Smooth muscle cell (in vitro differentiated cells): ENCODE results near the gene SLC16A8. TPM values are rescaled to one million over a fixed set of nuclear protein-coding genes. Genes with fewer than 3 reads are reported as not detected.

Experiments used
- DNase-seq: peaks from one replicate; lab custom pipeline; 2025; ENCODE audit not compliant: unreplicated experiment; lab: John Stamatoyannopoulos, UW
- H2AFZ ChIP-seq: fragments of 200-600 bp; sonication (generic); 2 replicates; pipeline ENCODE4 v1.6.0; 2016; ENCODE audit warnings: antibody characterized with exemption, low read depth, mild to moderate bottlenecking
- H3F3A ChIP-seq: fragments of 200-600 bp; sonication (generic); 2 replicates; pipeline ENCODE4 v1.6.0; 2017; ENCODE audit warnings: antibody characterized with exemption, low read depth
- H3K27ac ChIP-seq: fragments of 200-600 bp; sonication (generic); 2 replicates; pipeline ENCODE4 v1.5.1; 2016; ENCODE audit warnings: low read depth, mild to moderate bottlenecking
- H3K27me3 ChIP-seq: fragments of 200-600 bp; sonication (generic); 2 replicates; pipeline ENCODE4 v1.6.1; 2016; ENCODE audit warnings: low read depth, mild to moderate bottlenecking
- H3K36me3 ChIP-seq: fragments of 200-600 bp; sonication (generic); 2 replicates; pipeline ENCODE4 v1.5.1; 2016; ENCODE audit warnings: low read depth
- H3K4me1 ChIP-seq: fragments of 200-600 bp; sonication (generic); 2 replicates; pipeline ENCODE4 v1.5.1; 2016; ENCODE audit warnings: low read depth
- H3K4me2 ChIP-seq: fragments of 200-600 bp; sonication (generic); 2 replicates; pipeline ENCODE4 v1.6.0; 2016; ENCODE audit warnings: mild to moderate bottlenecking
- H3K4me3 ChIP-seq: fragments of 200-600 bp; sonication (generic); 2 replicates; pipeline ENCODE4 v1.5.1; 2016; ENCODE audit warnings: mild to moderate bottlenecking
- H3K79me2 ChIP-seq: fragments of 200-600 bp; sonication (generic); 2 replicates; pipeline ENCODE4 v1.6.0; 2016; ENCODE audit warnings: low read depth, mild to moderate bottlenecking
- H3K9ac ChIP-seq: fragments of 200-600 bp; sonication (generic); 2 replicates; pipeline ENCODE4 v1.6.0; 2016; ENCODE audit warnings: low read depth
- H3K9me3 ChIP-seq: fragments of 200-600 bp; sonication (generic); replicated peaks from 2 replicates; pipeline ENCODE4 v1.5.1; 2016; ENCODE audit warnings: low read depth
- H4K20me1 ChIP-seq: fragments of 200-600 bp; sonication (generic); 2 replicates; pipeline ENCODE4 v1.6.0; 2016; ENCODE audit warnings: low read depth
- CTCF ChIP-seq: fragments of 200-600 bp; sonication (generic); IDR thresholded peaks from 2 replicates; pipeline ENCODE4 v1.5.1; 2017; ENCODE audit warnings: borderline replicate concordance, mild to moderate bottlenecking, antibody characterized with exemption; ENCODE audit not compliant: insufficient read depth, poor library complexity, severe bottlenecking
- WGBS: methylation state at CpG from one replicate; pipeline ENCODE4 v1.1.7; 2016; ENCODE audit warnings: low lambda C conversion rate; 5-methylcytosine and 5-hydroxymethylcytosine counted together
- polyA plus RNA-seq: library from polyadenylated mRNA; unstranded; fragments of >200 nt; fragmentation: Nextera tagmentation; extraction: Ambion mirVana; gene quantifications from 2 replicates; pipeline ENCODE4 v1.2.1, GENCODE V29; 2016
- total RNA-seq: library from RNA; depleted of rRNA; stranded (reverse); fragments of >200 nt; gene quantifications from 2 replicates; pipeline ENCODE4 v1.2.3, GENCODE V29; 2014

Gene SLC16A8
- total and polyA plus RNA-seq, 2 experiments from 2014 or later = 0.93 TPM; not detected in 1

- Histone ChIP-seq H3K4me3 (no peak overlapping the region), H3K27me3 (no peaks in the 10 kb centered on the region), H3K36me3 (no peaks in the 10 kb centered on the region), H3K27ac (no peak overlapping the region), H2AFZ (no peak overlapping the region), H3K9me3 (no peaks in the 10 kb centered on the region), H3K79me2 (no peaks in the 10 kb centered on the region), H3K9ac (no peak overlapping the region), H3F3A (no peaks in the 10 kb centered on the region), H4K20me1 (no peaks in the 10 kb centered on the region), H3K4me2 (no peak overlapping the region), H3K4me1 (peaks cover 31% of the 10 kb centered on the region)
- no peak for DNase-seq
- TF ChIP-seq CTCF = no peak
- 95% methylated on average over 10 of the region's 12 CpGs for WGBS
Measured at GRCh38 chr22:38031491-38031890, 52.5 kb downstream of the SLC16A8 start.

DNA sequence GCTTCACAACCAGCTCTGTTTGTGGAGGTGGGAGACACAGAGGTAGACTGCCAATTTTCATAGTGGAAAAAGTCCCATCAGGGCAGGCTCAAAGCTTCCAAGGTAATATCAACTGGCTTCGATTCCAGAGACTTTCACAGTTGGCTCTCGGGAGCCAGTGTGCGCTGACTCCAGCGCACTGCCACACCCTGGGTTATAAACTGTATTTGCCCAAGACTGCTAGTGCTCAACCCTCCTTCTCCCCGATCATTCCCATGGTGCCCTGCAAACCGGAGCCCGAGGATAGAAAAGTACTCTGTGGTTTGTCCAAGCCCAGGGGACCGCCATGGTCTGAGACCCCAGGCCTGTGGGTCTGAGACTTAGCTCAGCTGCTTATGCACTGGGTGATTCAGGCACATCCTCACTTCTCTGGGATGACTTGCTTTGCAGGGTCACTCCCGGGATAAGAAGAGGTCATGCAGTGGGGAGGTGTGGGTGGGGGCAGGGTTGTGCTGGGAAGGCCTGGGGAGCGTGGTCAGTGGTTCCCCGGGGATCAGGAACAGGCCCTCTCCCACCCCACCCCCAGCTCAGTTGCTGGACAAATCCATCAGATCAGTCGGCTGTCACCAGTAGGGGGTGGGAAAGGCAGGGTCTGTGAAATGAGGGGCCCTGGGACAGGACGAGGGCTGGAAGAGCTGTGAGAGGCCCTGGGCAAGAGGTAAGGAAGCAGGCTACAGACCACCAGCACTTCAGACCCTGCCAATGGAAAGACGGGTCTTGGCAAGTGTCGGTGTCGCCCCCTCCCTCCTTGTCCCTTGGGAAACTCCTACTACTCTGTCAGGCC lies 53.5 kb downstream of the SLC16A8 start:
- no peaks in the 10 kb centered on the region for H3F3A ChIP-seq
- 63% methylated on average over 16 of the region's 16 CpGs for WGBS

GRCh38 chr22:38029901-38030300 lies 54.1 kb downstream of the SLC16A8 start:
- H3K9ac ChIP-seq = no peak overlapping the region
- H3F3A ChIP-seq = no peaks in the 10 kb centered on the region
- no peak for TF ChIP-seq CTCF
- H3K27me3 ChIP-seq = no peaks in the 10 kb centered on the region
- H3K4me3 ChIP-seq = no peak overlapping the region
- no peak for DNase-seq
- H3K27ac ChIP-seq = no peak overlapping the region
- H4K20me1 ChIP-seq = no peaks in the 10 kb centered on the region
- no peaks in the 10 kb centered on the region for H3K36me3 ChIP-seq
- H2AFZ ChIP-seq = no peak overlapping the region
- H3K4me1 ChIP-seq = peaks cover 28% of the 10 kb centered on the region
- H3K79me2 ChIP-seq = no peaks in the 10 kb centered on the region
- H3K4me2 ChIP-seq = no peak overlapping the region
- WGBS = 59% methylated on average over 5 of the region's 5 CpGs
- H3K9me3 ChIP-seq = no peaks in the 10 kb centered on the region

More for the DNA sequence above, 53.5 kb downstream of the SLC16A8 start:
- Histone ChIP-seq H3K4me3 (no peak overlapping the region), H3K9me3 (no peaks in the 10 kb centered on the region), H4K20me1 (no peaks in the 10 kb centered on the region), H3K79me2 (no peaks in the 10 kb centered on the region), H3K36me3 (no peaks in the 10 kb centered on the region), H3K27ac (no peak overlapping the region), H3K9ac (no peak overlapping the region), H3K4me1 (peaks cover 31% of the 10 kb centered on the region), H3K27me3 (no peaks in the 10 kb centered on the region), H3K4me2 (no peak overlapping the region), H2AFZ (no peak overlapping the region)
- no peak for DNase-seq
- TF ChIP-seq CTCF = no peak

GRCh38 chr22:38029370-38029769 lies 54.6 kb downstream of the SLC16A8 start:
- no peaks in the 10 kb centered on the region for H4K20me1 ChIP-seq

More at GRCh38 chr22:38029370-38029769, 54.6 kb downstream of the SLC16A8 start:
- H3K9ac ChIP-seq = no peak overlapping the region
- no peak overlapping the region for H3K4me3 ChIP-seq
- H3K4me1 ChIP-seq = peaks cover 24% of the 10 kb centered on the region
- no peaks in the 10 kb centered on the region for H3K9me3 ChIP-seq
- H3K36me3 ChIP-seq = no peaks in the 10 kb centered on the region
- H2AFZ ChIP-seq = no peak overlapping the region
- H3K27me3 ChIP-seq = no peaks in the 10 kb centered on the region
- H3K4me2 ChIP-seq = no peak overlapping the region
- no peak for DNase-seq
- H3K27ac ChIP-seq = no peak overlapping the region
- no peak for TF ChIP-seq CTCF
- no peaks in the 10 kb centered on the region for H3F3A ChIP-seq
- H3K79me2 ChIP-seq = no peaks in the 10 kb centered on the region
